ENCODE results near the gene DMBX1.

Gene DMBX1

DNA sequence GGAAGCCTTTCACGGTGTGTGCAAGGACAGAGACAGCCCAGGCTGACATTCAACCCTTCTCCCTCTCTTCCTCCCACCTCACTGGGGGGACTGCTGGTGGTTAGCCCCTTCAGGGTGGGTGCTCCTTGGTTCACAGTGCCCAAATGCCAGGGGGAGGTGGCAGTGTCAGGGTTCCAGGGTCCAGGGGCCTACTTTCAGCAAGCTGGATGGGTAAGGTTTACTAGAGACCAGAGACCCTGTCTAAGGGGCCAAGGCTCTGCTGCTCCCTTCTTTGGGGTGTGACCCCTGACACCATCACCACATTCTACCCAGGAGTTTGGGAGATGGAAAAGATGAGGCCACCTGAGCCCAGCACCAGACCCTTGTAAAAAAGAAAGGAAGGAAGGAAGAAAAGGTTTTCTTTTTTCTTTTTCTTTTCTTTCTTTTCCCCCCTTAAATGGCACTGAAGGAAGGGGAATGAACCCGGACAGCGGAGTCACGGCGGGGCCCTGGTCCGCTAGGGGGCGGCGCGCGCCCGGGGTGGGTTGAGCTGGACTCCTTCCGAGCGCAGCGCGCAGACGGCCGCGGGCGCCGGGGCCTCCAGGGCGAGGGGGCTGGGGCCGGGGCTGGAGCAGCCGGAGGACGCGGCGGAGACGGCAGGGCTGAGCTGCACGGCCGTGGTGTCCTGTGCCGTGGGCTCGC lies 43.0 kb downstream of the DMBX1 start:
- peak overlapping the region; percentile 37 for H3K4me3 ChIP-seq (ENCODE audit: low read length)
- no peak for DNase-seq (ENCODE audit: low read depth, low spot score)

- DNase-seq (ENCODE audit: low read depth, low spot score) = no peak
- H3K4me3 ChIP-seq (ENCODE audit: low read length) = peak overlapping the region; percentile 37
These were observed 43.7 kb downstream of the DMBX1 start for GRCh38 chr1:46533179-46533864.

GRCh38 chr1:46535063-46535462 lies 45.4 kb downstream of the DMBX1 start:
- H3K4me3 ChIP-seq (ENCODE audit: low read length) = no peak overlapping the region
- DNase-seq (ENCODE audit: low read depth, low spot score) = no peak

- DNase-seq (ENCODE audit: low read depth, low spot score) = no peak
- H3K4me3 ChIP-seq (ENCODE audit: low read length) = no peak overlapping the region
These were observed 46.9 kb downstream of the DMBX1 start for GRCh38 chr1:46536527-46536926.

DNA sequence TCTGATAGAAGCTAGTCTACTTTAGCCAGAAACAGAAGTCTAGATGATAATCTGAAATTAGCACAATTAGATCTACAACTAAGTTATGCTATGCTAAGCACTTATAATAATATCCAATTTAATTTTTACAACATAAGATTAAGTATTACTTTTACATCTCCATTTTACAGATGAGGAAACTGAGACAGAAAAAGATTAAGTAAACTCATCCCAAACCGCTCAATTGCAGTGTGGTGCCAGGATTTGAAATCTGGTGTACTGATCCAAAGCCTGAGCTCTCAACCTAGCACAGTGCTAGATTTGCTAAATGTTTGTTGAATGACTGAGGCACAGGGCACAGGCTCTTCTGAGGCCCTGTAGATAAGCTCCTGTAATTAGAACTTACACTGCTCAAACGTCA lies 48.0 kb downstream of the DMBX1 start:
- H3K4me3 ChIP-seq (ENCODE audit: low read length) = no peak overlapping the region
- DNase-seq (ENCODE audit: low read depth, low spot score) = no peak

DNA sequence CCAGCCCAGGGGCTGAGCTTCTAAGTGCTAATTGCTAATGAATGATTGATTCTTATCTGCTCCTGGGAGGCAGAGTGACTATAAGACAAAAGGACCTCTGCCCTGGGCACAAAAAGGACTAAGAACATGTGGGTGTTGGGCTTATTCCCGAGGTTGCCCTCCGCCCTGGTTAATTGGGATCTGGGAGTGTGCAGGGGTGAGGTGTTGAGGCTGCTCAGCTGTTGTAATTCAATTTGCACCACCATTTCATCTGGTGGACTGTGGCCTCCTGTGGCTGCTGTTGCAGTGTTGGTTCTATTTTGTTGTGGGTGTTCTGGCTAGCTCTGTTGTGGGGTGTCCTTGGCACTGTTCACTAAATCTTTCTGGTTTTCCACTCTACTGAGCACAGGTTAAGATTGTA lies 48.5 kb downstream of the DMBX1 start:
- DNase-seq (ENCODE audit: low read depth, low spot score) = no peak
- H3K4me3 ChIP-seq (ENCODE audit: low read length) = no peak overlapping the region

Measured in Jurkat, Clone E6-1 (cell line).